Coronary artery (tissue), 2 donors: ENCODE data around the gene CDON.

Experiments used
- DNase-seq: peaks from one replicate; pipeline ENCODE4 v3.0.0-alpha.2; 2017; ENCODE audit warnings: low spot score
- H3K27ac ChIP-seq, 2 donors: fragments of 200-600 bp; sonication (generic); one replicate each; pipeline ENCODE4 v1.5.1; 2016 to 2019
- H3K4me3 ChIP-seq: fragments of 200-600 bp; sonication (generic); 2 replicates; pipeline ENCODE4 v1.5.1; 2016; ENCODE audit warnings: mild to moderate bottlenecking, moderate library complexity
- CTCF ChIP-seq: fragments of 200-600 bp; sonication (generic); IDR thresholded peaks from one replicate; pipeline ENCODE4 v1.5.1; 2019; ENCODE audit warnings: antibody characterized with exemption

Gene CDON

DNA sequence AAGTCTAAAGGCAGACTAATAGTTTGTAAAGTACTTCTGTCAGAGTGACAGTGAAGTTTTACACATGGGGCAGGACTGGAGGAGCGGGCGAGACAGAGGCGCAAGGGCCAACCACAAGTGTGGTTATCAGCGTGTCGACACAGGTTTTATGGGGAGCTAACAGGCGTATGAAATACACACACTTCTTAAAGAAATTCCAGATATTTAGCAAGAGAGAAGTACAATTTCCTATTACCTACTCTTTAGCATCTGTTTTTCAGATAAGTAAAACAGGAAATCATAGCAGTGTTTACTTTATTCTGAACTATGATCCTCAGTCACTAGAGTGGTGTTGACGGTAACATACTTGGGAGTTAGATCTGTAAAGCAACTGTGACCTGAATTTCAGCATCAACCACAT, 94.3 kb downstream of the CDON start:
- no peak overlapping the region for H3K4me3 ChIP-seq
- no peak for TF ChIP-seq CTCF
- H3K27ac ChIP-seq: no peak overlapping the region
- no peak for DNase-seq

- H3K27ac ChIP-seq: no peak overlapping the region
- no peak for DNase-seq
- no peak overlapping the region for H3K4me3 ChIP-seq
- no peak for TF ChIP-seq CTCF
Observed at GRCh38 chr11:125967515-125967914, 95.2 kb downstream of the CDON start.

DNA sequence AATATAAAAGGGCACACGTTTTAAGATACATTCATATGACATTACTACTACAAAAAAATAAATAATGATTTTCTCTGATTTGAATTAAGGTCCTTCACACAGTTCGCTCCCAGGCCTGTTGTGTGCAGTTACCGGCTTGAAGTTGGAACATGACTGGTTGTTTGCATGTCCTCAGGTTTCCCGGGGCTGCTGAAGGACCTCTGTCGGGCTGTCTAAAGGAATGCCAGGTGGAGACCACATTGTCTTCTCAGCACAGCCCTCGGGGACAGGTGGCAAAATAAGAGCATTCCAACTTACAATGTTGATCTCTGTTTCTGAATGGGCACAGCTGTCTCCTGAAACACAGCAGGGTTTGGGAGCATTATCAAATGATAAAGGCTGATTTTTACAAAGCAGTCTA, 101.9 kb downstream of the CDON start:
- Histone ChIP-seq H3K4me3 (no peak overlapping the region), H3K27ac (no peak overlapping the region)
- DNase-seq: no peak
- TF ChIP-seq CTCF: no peak

- no peak for DNase-seq
- no peak for TF ChIP-seq CTCF
- Histone ChIP-seq H3K27ac (no peak overlapping the region), H3K4me3 (no peak overlapping the region)
Observed at GRCh38 chr11:125959931-125960330, 102.7 kb downstream of the CDON start.

- no peak for TF ChIP-seq CTCF
- no peak for DNase-seq
- no peak overlapping the region for H3K27ac ChIP-seq
- H3K4me3 ChIP-seq: no peak overlapping the region
Observed at GRCh38 chr11:125959511-125959910, 103.2 kb downstream of the CDON start.

GRCh38 chr11:125958872-125959400, 103.7 kb downstream of the CDON start:
- DNase-seq: no peak
- Histone ChIP-seq H3K27ac (no peak overlapping the region), H3K4me3 (no peak overlapping the region)
- TF ChIP-seq CTCF: no peak

DNA sequence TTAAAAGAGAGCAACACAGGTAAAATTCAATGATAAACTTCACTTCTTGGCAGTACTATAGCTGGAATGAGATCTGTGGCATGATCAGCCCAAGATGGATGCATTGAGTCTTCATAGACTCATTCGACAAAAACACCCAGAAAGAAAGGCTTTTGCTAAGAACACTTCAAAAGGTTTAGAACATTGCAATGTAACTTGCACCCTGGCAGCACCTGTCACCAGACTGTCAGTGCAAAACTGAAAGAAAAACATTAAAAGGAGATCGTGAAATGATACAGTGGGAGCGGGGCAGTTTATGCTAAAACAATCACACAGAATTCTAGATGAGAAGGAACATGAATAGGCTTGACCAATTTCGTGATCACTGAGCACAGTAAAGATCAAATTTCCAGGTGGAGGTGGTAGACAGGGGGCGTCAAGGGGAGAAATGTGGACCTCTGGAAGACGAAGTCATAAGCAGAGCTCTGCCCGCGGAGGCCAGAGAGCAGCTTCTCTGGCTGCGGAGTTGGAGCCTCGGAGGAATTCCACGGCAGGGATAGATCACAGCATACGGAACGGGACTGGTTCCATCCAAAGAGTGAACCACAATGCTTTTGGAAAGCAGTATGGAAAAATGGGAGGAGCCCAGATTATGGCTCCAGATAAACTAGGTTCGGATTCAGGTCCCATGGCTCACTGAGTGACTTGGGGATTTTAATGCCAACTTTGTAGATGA, 104.9 kb downstream of the CDON start:
- Histone ChIP-seq H3K4me3 (no peak overlapping the region), H3K27ac (no peak overlapping the region)
- no peak for DNase-seq
- no peak for TF ChIP-seq CTCF
